ENCODE measurements around the gene RPL18. TPM values are rescaled to one million over a fixed set of nuclear protein-coding genes. Genes with fewer than 3 reads are reported as not detected.

RPL18 gene
- total RNA-seq, 3 donors from 2014 or later, result 2,406 to 2,595 (median 2,478) TPM

- Mint-ChIP-seq H3K9me3 (no peaks in the 10 kb centered on the region), H3K27me3 (ENCODE audit: low read depth) (no peaks in the 10 kb centered on the region), H3K4me1 (ENCODE audit: low read depth) (peaks cover 29% of the 10 kb centered on the region), H3K4me3 (no peak overlapping the region), H3K36me3 (ENCODE audit: insufficient read depth) (no peaks in the 10 kb centered on the region)
- no peak for ATAC-seq
- no peak for DNase-seq
Observed at GRCh38 chr19:48650974-48651682, 32.1 kb upstream of the RPL18 start.

- Mint-ChIP-seq H3K4me1 (ENCODE audit: low read depth) (peaks cover 46% of the 10 kb centered on the region), H3K4me3 (peak overlapping the region; percentile 3), H3K27me3 (ENCODE audit: low read depth) (no peaks in the 10 kb centered on the region), H3K9me3 (no peaks in the 10 kb centered on the region), H3K36me3 (ENCODE audit: insufficient read depth) (no peaks in the 10 kb centered on the region)
- no peak for DNase-seq
- ATAC-seq, result no peak
Observed at GRCh38 chr19:48648134-48648533, 29.2 kb upstream of the RPL18 start.

DNA sequence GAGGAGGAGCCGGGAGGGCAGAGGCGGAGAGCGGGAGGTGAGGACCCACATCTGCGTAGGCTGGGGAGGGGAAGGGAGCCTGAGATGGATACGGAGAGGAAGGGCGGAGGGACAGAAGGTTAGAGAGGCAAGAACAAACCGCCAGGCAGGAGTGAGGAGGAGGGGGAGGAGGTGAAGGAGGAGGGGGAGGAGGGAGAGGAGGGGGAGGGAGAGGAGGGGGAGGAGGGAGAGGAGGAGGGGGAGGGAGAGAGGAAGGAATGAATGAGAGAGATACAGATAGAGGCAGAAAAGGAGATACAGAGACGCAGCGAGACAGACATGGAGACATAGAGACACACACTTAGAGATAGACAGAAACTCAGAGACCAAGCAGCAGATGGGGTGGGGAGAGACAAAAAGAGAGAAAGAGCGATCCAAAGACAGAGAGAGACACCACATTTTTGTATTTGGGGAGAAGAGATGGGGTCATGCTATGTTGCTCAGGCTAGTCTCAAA is 27.8 kb upstream of the RPL18 start:
- H3K9me3 Mint-ChIP-seq, result no peaks in the 10 kb centered on the region
- no peaks in the 10 kb centered on the region for H3K36me3 Mint-ChIP-seq (ENCODE audit: insufficient read depth)
- peak overlapping the region; percentile 47 for H3K4me3 Mint-ChIP-seq
- ATAC-seq (no peak), DNase-seq (no peak)
- peaks cover 44% of the 10 kb centered on the region for H3K4me1 Mint-ChIP-seq (ENCODE audit: low read depth)
- H3K27me3 Mint-ChIP-seq (ENCODE audit: low read depth), result no peaks in the 10 kb centered on the region

- ATAC-seq (peak; percentile 85 to 87), DNase-seq (peak; percentile 89)
- H3K4me1 Mint-ChIP-seq (ENCODE audit: low read depth), result peaks cover 43% of the 10 kb centered on the region
- H3K36me3 Mint-ChIP-seq (ENCODE audit: insufficient read depth), result no peaks in the 10 kb centered on the region
- no peaks in the 10 kb centered on the region for H3K27me3 Mint-ChIP-seq (ENCODE audit: low read depth)
- H3K9me3 Mint-ChIP-seq, result no peaks in the 10 kb centered on the region
- H3K4me3 Mint-ChIP-seq, result peak within 1 kb of the TSS; percentile 84
Observed at GRCh38 chr19:48646001-48646721, 27.2 kb upstream of the RPL18 start, which contains the start of gene CA11. TSS of gene CA11 (minus strand) at chr19:48646187. CDS start at chr19:48645632, 555 bp downstream.

DNA sequence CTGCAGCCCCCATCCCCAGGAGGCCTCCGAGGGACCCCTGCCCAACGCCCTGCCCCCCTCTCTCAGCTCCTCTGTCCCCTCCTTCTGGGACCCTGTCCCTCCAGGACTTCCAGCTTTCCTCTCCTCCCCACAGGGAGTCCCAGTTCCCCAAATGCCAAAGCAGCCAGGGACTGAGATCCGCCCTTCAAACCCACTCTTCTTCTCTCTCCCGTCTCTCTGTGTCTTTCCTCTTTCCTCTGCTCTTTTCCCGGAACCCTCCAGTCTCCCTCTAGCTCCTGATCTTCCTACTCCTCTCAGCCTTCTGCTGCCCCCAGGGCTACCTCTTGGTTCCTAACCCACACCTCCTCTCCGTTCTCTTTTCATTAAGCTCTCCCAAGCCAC is 26.6 kb upstream of the RPL18 start:
- H3K4me3 Mint-ChIP-seq, result peak overlapping the region; percentile 84
- no peaks in the 10 kb centered on the region for H3K27me3 Mint-ChIP-seq (ENCODE audit: low read depth)
- no peaks in the 10 kb centered on the region for H3K9me3 Mint-ChIP-seq
- peaks cover 41% of the 10 kb centered on the region for H3K4me1 Mint-ChIP-seq (ENCODE audit: low read depth)
- ATAC-seq, result no peak
- no peak for DNase-seq
- H3K36me3 Mint-ChIP-seq (ENCODE audit: insufficient read depth), result no peaks in the 10 kb centered on the region

GRCh38 chr19:48644839-48645619 is 26.1 kb upstream of the RPL18 start:
- Mint-ChIP-seq H3K36me3 (ENCODE audit: insufficient read depth) (no peaks in the 10 kb centered on the region), H3K9me3 (no peaks in the 10 kb centered on the region), H3K27me3 (ENCODE audit: low read depth) (no peaks in the 10 kb centered on the region), H3K4me1 (ENCODE audit: low read depth) (peaks cover 42% of the 10 kb centered on the region), H3K4me3 (peak overlapping the region; percentile 84)
- DNase-seq, result peak; percentile 66
- ATAC-seq, result peak; percentile 74 to 77

GRCh38 chr19:48644355-48644754 is 25.4 kb upstream of the RPL18 start:
- H3K4me3 Mint-ChIP-seq, result no peak overlapping the region
- no peaks in the 10 kb centered on the region for H3K27me3 Mint-ChIP-seq (ENCODE audit: low read depth)
- no peak for ATAC-seq
- no peaks in the 10 kb centered on the region for H3K36me3 Mint-ChIP-seq (ENCODE audit: insufficient read depth)
- H3K9me3 Mint-ChIP-seq, result no peaks in the 10 kb centered on the region
- H3K4me1 Mint-ChIP-seq (ENCODE audit: low read depth), result peaks cover 43% of the 10 kb centered on the region
- DNase-seq, result no peak

GRCh38 chr19:48642862-48643261 is 23.9 kb upstream of the RPL18 start:
- H3K9me3 Mint-ChIP-seq, result no peaks in the 10 kb centered on the region
- H3K4me1 Mint-ChIP-seq (ENCODE audit: low read depth), result peaks cover 47% of the 10 kb centered on the region
- no peak for DNase-seq
- no peak for ATAC-seq
- H3K27me3 Mint-ChIP-seq (ENCODE audit: low read depth), result no peaks in the 10 kb centered on the region
- H3K4me3 Mint-ChIP-seq, result no peak overlapping the region
- peaks cover 5% of the 10 kb centered on the region for H3K36me3 Mint-ChIP-seq (ENCODE audit: insufficient read depth)

- H3K36me3 Mint-ChIP-seq (ENCODE audit: insufficient read depth), result peaks cover 5% of the 10 kb centered on the region
- no peaks in the 10 kb centered on the region for H3K27me3 Mint-ChIP-seq (ENCODE audit: low read depth)
- ATAC-seq (no peak), DNase-seq (no peak)
- no peaks in the 10 kb centered on the region for H3K9me3 Mint-ChIP-seq
- H3K4me3 Mint-ChIP-seq, result no peak overlapping the region
- peaks cover 43% of the 10 kb centered on the region for H3K4me1 Mint-ChIP-seq (ENCODE audit: low read depth)
Observed at GRCh38 chr19:48641850-48642249, 22.9 kb upstream of the RPL18 start.

- Mint-ChIP-seq H3K4me1 (ENCODE audit: low read depth) (peaks cover 41% of the 10 kb centered on the region), H3K27me3 (ENCODE audit: low read depth) (no peaks in the 10 kb centered on the region), H3K36me3 (ENCODE audit: insufficient read depth) (peaks cover 5% of the 10 kb centered on the region), H3K4me3 (peak overlapping the region; percentile 44), H3K9me3 (no peaks in the 10 kb centered on the region)
- ATAC-seq (no peak), DNase-seq (no peak)
Observed at GRCh38 chr19:48639483-48640375, 20.8 kb upstream of the RPL18 start.

DNA sequence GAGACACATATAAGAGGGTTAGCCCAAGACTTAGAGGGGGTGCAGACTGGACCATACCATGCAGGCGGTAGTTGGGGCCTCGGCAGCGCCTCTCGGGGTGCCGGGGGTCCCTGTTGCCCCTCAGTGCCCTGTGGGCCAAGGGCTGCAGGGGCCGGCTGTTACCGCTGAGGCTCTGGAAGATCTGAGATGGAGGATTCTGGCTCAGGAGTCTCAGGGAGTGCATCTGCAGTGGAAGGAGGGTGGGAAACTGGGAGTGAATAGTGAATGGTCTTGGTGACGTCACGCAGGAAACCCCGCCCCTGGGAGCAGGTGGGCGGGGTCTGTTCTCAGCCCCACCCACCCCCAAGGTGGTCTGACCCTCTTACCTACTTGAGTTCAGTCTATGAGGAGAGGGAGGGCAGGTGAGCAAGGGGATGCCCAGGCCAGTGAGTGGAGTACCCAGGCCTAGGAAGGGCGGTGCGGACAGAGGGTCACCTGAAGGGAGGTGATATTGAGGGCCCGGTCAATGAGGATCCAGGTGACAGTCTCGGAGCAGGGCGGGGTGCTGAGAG is 19.9 kb upstream of the RPL18 start:
- peak overlapping the region; percentile 88 for H3K4me3 Mint-ChIP-seq
- no peak for DNase-seq
- H3K9me3 Mint-ChIP-seq, result no peaks in the 10 kb centered on the region
- no peaks in the 10 kb centered on the region for H3K27me3 Mint-ChIP-seq (ENCODE audit: low read depth)
- peaks cover 43% of the 10 kb centered on the region for H3K4me1 Mint-ChIP-seq (ENCODE audit: low read depth)
- H3K36me3 Mint-ChIP-seq (ENCODE audit: insufficient read depth), result peaks cover 5% of the 10 kb centered on the region
- no peak for ATAC-seq

- Mint-ChIP-seq H3K4me1 (ENCODE audit: low read depth) (peaks cover 50% of the 10 kb centered on the region), H3K27me3 (ENCODE audit: low read depth) (no peaks in the 10 kb centered on the region), H3K36me3 (ENCODE audit: insufficient read depth) (peaks cover 5% of the 10 kb centered on the region), H3K9me3 (no peaks in the 10 kb centered on the region), H3K4me3 (peak overlapping the region; percentile 88)
- DNase-seq, result peak; percentile 76
- peak; percentile 41 to 46 for ATAC-seq
Observed at GRCh38 chr19:48637948-48638830, 19.2 kb upstream of the RPL18 start.

Data from activated T-cell treated with anti-CD3 and anti-CD28 coated beads, Interleukin-2, amount 50 U/mL, for 4 hours (primary cell).